Liver (tissue), 9 donors: ENCODE measurements around the gene SLC17A2. TPM values are rescaled to one million over a fixed set of nuclear protein-coding genes. Genes with fewer than 3 reads are reported as not detected.

ENCODE experiments used
- DNase-seq: peaks from one replicate; pipeline ENCODE4 v3.0.0-alpha.2; 2017; ENCODE audit warnings: low spot score
- H3K27ac ChIP-seq, 2 donors: one replicate each; pipeline ENCODE4 v1.7.0; 2013; ENCODE audit warnings: inconsistent platforms in 2 of 2, low read length in 2 of 2, control low read depth in 1 of 2, low read depth in 1 of 2, mild to moderate bottlenecking in 1 of 2
- H3K27me3 ChIP-seq, 4 donors: one replicate each; pipeline versions ENCODE4 v1.6.1 to v1.7.0; 2013; ENCODE audit warnings: low read length in 3 of 4, inconsistent platforms in 1 of 4, mild to moderate bottlenecking in 1 of 4, moderate library complexity in 1 of 4; ENCODE audit not compliant: control insufficient read depth in 4 of 4, insufficient read depth in 4 of 4
- H3K36me3 ChIP-seq, 4 donors: one replicate each; pipeline versions ENCODE4 v1.6.1 to v1.7.0; 2013; ENCODE audit warnings: low read length in 3 of 4, mild to moderate bottlenecking in 3 of 4, low read depth in 1 of 4, moderate library complexity in 1 of 4; ENCODE audit not compliant: control insufficient read depth in 4 of 4, insufficient read depth in 3 of 4
- H3K4me1 ChIP-seq, 4 donors: one replicate each; pipeline versions ENCODE4 v1.6.1 to v1.7.0; 2013; ENCODE audit warnings: low read length in 3 of 4, mild to moderate bottlenecking in 3 of 4, moderate library complexity in 1 of 4; ENCODE audit not compliant: control insufficient read depth in 4 of 4, insufficient read depth in 4 of 4
- H3K4me3 ChIP-seq, 3 donors: one replicate each; pipeline versions ENCODE4 v1.6.1 to v1.7.0; 2013; ENCODE audit warnings: low read length in 3 of 3, control low read depth in 1 of 3, low read depth in 1 of 3, mild to moderate bottlenecking in 1 of 3
- H3K9ac ChIP-seq, 2 donors: one replicate each; pipeline ENCODE4 v1.7.0; 2013; ENCODE audit warnings: low read length in 2 of 2, mild to moderate bottlenecking in 2 of 2, moderate library complexity in 2 of 2, control low read depth in 1 of 2, low read depth in 1 of 2
- H3K9me3 ChIP-seq, 4 donors: one replicate each; pipeline versions ENCODE4 v1.6.1 to v1.7.0; 2013; ENCODE audit warnings: low read length in 3 of 4; ENCODE audit not compliant: control insufficient read depth in 4 of 4
- EGR1 ChIP-seq, 2 donors: IDR thresholded peaks; 2 replicates each; pipeline ENCODE4 v1.6.1; 2016 to 2018; ENCODE audit warnings: antibody characterized with exemption in 2 of 2, low read depth in 2 of 2
- FOXA1 ChIP-seq: IDR thresholded peaks from 2 replicates; pipeline ENCODE4 v1.6.1; 2016; ENCODE audit warnings: antibody characterized with exemption
- FOXA2 ChIP-seq: IDR thresholded peaks from 2 replicates; pipeline ENCODE4 v1.6.1; 2016; ENCODE audit warnings: antibody characterized with exemption
- GABPA ChIP-seq, 2 donors: IDR thresholded peaks in 1 of 2; conservative IDR thresholded peaks in 1 of 2; 2 replicates each; pipeline ENCODE4 v1.6.1; 2016; ENCODE audit warnings: antibody characterized with exemption in 2 of 2, mild to moderate bottlenecking in 1 of 2, moderate library complexity in 1 of 2
- HNF4A ChIP-seq, 2 donors: conservative IDR thresholded peaks; 2 replicates each; pipeline ENCODE4 v1.6.1; 2016; ENCODE audit warnings: antibody characterized with exemption in 2 of 2, mild to moderate bottlenecking in 2 of 2
- HNF4G ChIP-seq: IDR thresholded peaks from 2 replicates; pipeline ENCODE4 v1.6.1; 2016; ENCODE audit warnings: antibody characterized with exemption
- JUND ChIP-seq, 2 donors: IDR thresholded peaks; 2 replicates each; pipeline ENCODE4 v1.6.1; 2016; ENCODE audit warnings: antibody characterized with exemption in 2 of 2
- NR2F2 ChIP-seq: IDR thresholded peaks from 2 replicates; pipeline ENCODE4 v1.6.1; 2016; ENCODE audit warnings: antibody characterized with exemption
- RAD21 ChIP-seq, 2 donors: IDR thresholded peaks; 2 replicates each; pipeline ENCODE4 v1.6.1; 2016; ENCODE audit warnings: antibody characterized with exemption in 2 of 2, mild to moderate bottlenecking in 2 of 2
- REST ChIP-seq: IDR thresholded peaks from 2 replicates; pipeline ENCODE4 v1.6.1; 2016; ENCODE audit warnings: antibody characterized with exemption, mild to moderate bottlenecking
- RXRA ChIP-seq, 2 donors: IDR thresholded peaks; 2 replicates each; pipeline ENCODE4 v1.6.1; 2017 to 2018; ENCODE audit warnings: antibody characterized with exemption in 2 of 2, mild to moderate bottlenecking in 1 of 2
- TAF1 ChIP-seq: conservative IDR thresholded peaks from 2 replicates; pipeline ENCODE4 v1.6.1; 2016; ENCODE audit warnings: antibody characterized with exemption, mild to moderate bottlenecking
- YY1 ChIP-seq: IDR thresholded peaks from 2 replicates; pipeline ENCODE4 v1.6.1; 2016; ENCODE audit warnings: antibody characterized with exemption, mild to moderate bottlenecking
- ZBTB33 ChIP-seq: IDR thresholded peaks from 2 replicates; pipeline ENCODE4 v1.6.1; 2016; ENCODE audit warnings: antibody characterized with exemption
- WGBS: extraction: QIAGEN DNeasy Blood & Tissue Kit; methylation state at CpG from one replicate; pipeline ENCODE4 v1.1.7; 2013; 5-methylcytosine and 5-hydroxymethylcytosine counted together
- polyA plus RNA-seq, 2 donors: library from polyadenylated mRNA; stranded (reverse) in 1 of 2; unstranded in 1 of 2; fragments of 200-250 nt in 1 of 2; fragments of >200 nt in 1 of 2; fragmentation: Nextera tagmentation in 1 of 2; extraction: Ambion mirVana in 1 of 2; gene quantifications; one replicate each; pipeline versions ENCODE4 v1.2.1 to v1.2.3, GENCODE V29; 2013 to 2015
- total RNA-seq, 2 donors: library from RNA; depleted of rRNA; stranded (reverse); fragments of >200 nt; gene quantifications; one replicate each; pipeline ENCODE4 v1.2.3, GENCODE V29; 2014
- TF ChIP-seq, protein P1 (sequence below): IDR thresholded peaks from 2 replicates; pipeline ENCODE4 v1.6.1; 2016; ENCODE audit warnings: antibody characterized with exemption
- TF ChIP-seq, protein P2 (sequence below): fragments of 150-350 bp; IDR thresholded peaks from 2 replicates; pipeline ENCODE4 v1.5.1; 2017; ENCODE audit warnings: improper control_type of control experiment, low read depth, low read length; ENCODE audit not compliant: missing input control
- donor health status: healthy.
- donor health status: healthy.
- donor health status: healthy.
- donor health status: healthy.
- donor health status: healthy.

The SLC17A2 gene
- total and polyA plus RNA-seq, 4 donors = 26.2 to 88.1 (median 37.8) TPM

DNA sequence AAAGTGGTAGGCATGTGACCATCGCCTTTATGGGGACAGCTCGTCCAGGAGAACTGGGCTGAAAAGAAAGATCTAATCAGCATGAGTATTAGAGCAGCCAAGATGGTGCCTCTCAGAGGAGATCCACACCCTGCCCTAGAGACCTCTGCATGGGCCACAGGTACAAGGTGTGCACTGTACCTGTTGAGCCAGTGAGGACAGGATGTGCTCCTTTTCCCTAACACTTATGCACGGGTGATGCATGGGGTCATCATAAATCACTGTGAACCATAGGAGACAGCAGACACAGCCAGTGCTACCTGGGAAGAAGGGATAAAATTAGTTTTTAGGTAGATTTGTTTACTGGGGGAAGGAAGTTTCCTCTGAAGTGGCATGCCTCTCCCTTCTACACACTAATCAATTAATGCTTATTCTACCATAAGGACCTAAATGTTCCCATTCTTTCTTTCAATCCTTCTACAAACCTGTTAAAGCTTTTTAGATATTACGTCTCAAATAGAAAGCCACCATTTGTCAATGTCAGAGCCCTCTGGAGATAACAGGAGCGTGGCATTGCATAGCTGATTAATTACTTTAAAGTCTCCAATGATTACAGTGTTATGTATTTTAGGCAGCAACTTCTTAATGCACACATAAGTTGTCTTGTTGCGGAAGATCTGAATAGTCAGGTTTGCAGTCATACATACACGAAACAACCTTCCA is 13.6 kb downstream of the SLC17A2 start:
- H3K27ac ChIP-seq = no peak overlapping the region
- no peak overlapping the region for H3K9ac ChIP-seq
- H3K4me3 ChIP-seq = no peak overlapping the region
- no peaks in the 10 kb centered on the region for H3K9me3 ChIP-seq
- peaks cover 9 to 25% (median 13%) of the 10 kb centered on the region in 4 donors for H3K4me1 ChIP-seq
- whole genome bisulfite sequencing = 93% methylated on average over 7 of the region's 7 CpGs
- H3K36me3 ChIP-seq = peaks cover 12 to 64% (median 40%) of the 10 kb centered on the region in 4 donors
- DNase-seq = no peak
- TF ChIP-seq EGR1 (IDR thresholded peaks at IDR 0.05; ENCODE audit: low read depth in 2 of 2) (no peak), GABPA (IDR thresholded peaks at IDR 0.05 in 1 of 2, conservative IDR thresholded peaks at IDR 0.05 in 1 of 2) (no peak), NR2F2 (no peak), REST (no peak), FOXA2 (no peak), HNF4A (conservative IDR thresholded peaks at IDR 0.05) (no peak), RAD21 (IDR thresholded peaks at IDR 0.05) (no peak), ZBTB33 (no peak), RXRA (IDR thresholded peaks at IDR 0.05) (no peak), FOXA1 (no peak), HNF4G (no peak), TAF1 (no peak)
- TF ChIP-seq, protein P1, sequence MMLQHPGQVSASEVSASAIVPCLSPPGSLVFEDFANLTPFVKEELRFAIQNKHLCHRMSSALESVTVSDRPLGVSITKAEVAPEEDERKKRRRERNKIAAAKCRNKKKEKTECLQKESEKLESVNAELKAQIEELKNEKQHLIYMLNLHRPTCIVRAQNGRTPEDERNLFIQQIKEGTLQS = no peak
- TF ChIP-seq, protein P2, sequence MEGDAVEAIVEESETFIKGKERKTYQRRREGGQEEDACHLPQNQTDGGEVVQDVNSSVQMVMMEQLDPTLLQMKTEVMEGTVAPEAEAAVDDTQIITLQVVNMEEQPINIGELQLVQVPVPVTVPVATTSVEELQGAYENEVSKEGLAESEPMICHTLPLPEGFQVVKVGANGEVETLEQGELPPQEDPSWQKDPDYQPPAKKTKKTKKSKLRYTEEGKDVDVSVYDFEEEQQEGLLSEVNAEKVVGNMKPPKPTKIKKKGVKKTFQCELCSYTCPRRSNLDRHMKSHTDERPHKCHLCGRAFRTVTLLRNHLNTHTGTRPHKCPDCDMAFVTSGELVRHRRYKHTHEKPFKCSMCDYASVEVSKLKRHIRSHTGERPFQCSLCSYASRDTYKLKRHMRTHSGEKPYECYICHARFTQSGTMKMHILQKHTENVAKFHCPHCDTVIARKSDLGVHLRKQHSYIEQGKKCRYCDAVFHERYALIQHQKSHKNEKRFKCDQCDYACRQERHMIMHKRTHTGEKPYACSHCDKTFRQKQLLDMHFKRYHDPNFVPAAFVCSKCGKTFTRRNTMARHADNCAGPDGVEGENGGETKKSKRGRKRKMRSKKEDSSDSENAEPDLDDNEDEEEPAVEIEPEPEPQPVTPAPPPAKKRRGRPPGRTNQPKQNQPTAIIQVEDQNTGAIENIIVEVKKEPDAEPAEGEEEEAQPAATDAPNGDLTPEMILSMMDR = no peak
- H3K27me3 ChIP-seq = no peaks in the 10 kb centered on the region

- Histone ChIP-seq H3K4me1 (peaks cover 9 to 25% (median 11%) of the 10 kb centered on the region in 4 donors), H3K9ac (no peak overlapping the region), H3K27ac (no peak overlapping the region), H3K4me3 (no peak overlapping the region), H3K9me3 (no peaks in the 10 kb centered on the region), H3K36me3 (peaks cover 12 to 69% (median 42%) of the 10 kb centered on the region in 4 donors), H3K27me3 (no peaks in the 10 kb centered on the region)
- 87% methylated on average over 3 of the region's 3 CpGs for WGBS
- TF ChIP-seq, protein P2 = no peak
- TF ChIP-seq FOXA2 (no peak), HNF4A (conservative IDR thresholded peaks at IDR 0.05) (no peak), RXRA (IDR thresholded peaks at IDR 0.05) (no peak), YY1 (no peak), NR2F2 (no peak), JUND (IDR thresholded peaks at IDR 0.05) (no peak), GABPA (IDR thresholded peaks at IDR 0.05 in 1 of 2, conservative IDR thresholded peaks at IDR 0.05 in 1 of 2) (no peak), RAD21 (IDR thresholded peaks at IDR 0.05) (no peak), REST (no peak), FOXA1 (no peak), TAF1 (no peak)
- TF ChIP-seq, protein P1 = no peak
- no peak for DNase-seq
These were observed 14.2 kb downstream of the SLC17A2 start for GRCh38 chr6:25916330-25916729.
